Esophagus (tissue), 2 donors: ENCODE data around the gene RAB8B. TPM values are rescaled to one million over a fixed set of nuclear protein-coding genes. Genes with fewer than 3 reads are reported as not detected.

ENCODE experiments used
- H3K27ac ChIP-seq, 2 donors: one replicate each; pipeline ENCODE4 v1.5.1; 2013; ENCODE audit warnings: low read depth in 2 of 2, mild to moderate bottlenecking in 2 of 2, inconsistent platforms in 1 of 2, low read length in 1 of 2, moderate library complexity in 1 of 2
- H3K27me3 ChIP-seq, 2 donors: one replicate each; pipeline ENCODE4 v1.6.1; 2013; ENCODE audit warnings: low read length in 2 of 2, control low read depth in 1 of 2, mild to moderate bottlenecking in 1 of 2; ENCODE audit not compliant: insufficient read depth in 2 of 2, control insufficient read depth in 1 of 2
- H3K36me3 ChIP-seq, 2 donors: one replicate each; pipeline ENCODE4 v1.6.1; 2013; ENCODE audit warnings: low read length in 1 of 2; ENCODE audit not compliant: control insufficient read depth in 2 of 2, insufficient read depth in 2 of 2
- H3K4me1 ChIP-seq, 2 donors: one replicate each; pipeline ENCODE4 v1.6.1; 2013; ENCODE audit warnings: low read length in 1 of 2; ENCODE audit not compliant: control insufficient read depth in 2 of 2, insufficient read depth in 2 of 2
- H3K4me3 ChIP-seq, 2 donors: one replicate each; pipeline ENCODE4 v1.5.1; 2013; ENCODE audit warnings: low read length in 2 of 2, mild to moderate bottlenecking in 2 of 2, low read depth in 1 of 2, moderate library complexity in 1 of 2
- H3K9me3 ChIP-seq, 2 donors: one replicate each; pipeline ENCODE4 v1.6.1; 2013; ENCODE audit warnings: mild to moderate bottlenecking in 2 of 2, low read depth in 1 of 2, low read length in 1 of 2, moderate library complexity in 1 of 2; ENCODE audit not compliant: control insufficient read depth in 2 of 2, insufficient read depth in 1 of 2
- WGBS, 2 donors: extraction: QIAGEN DNeasy Blood & Tissue Kit; methylation state at CpG; one replicate each; pipeline ENCODE4 v1.1.7; 2013; 5-methylcytosine and 5-hydroxymethylcytosine counted together
- polyA plus RNA-seq, 2 donors: library from polyadenylated mRNA; stranded (reverse); fragments of 200-250 nt; gene quantifications; one replicate each; pipeline ENCODE4 v1.2.3, GENCODE V29; 2013
- donor health status: healthy with polysubstance abuse.
- donor health status: Bipolar disorder and iron deficiency.

Gene RAB8B
- polyA plus RNA-seq, 2 donors = 1.9 to 2.8 TPM

GRCh38 chr15:63180746-63181145 lies 8.7 kb upstream of the RAB8B start:
- Histone ChIP-seq H3K9me3 (no peaks in the 10 kb centered on the region), H3K27ac (no peak overlapping the region), H3K27me3 (no peaks in the 10 kb centered on the region), H3K4me3 (no peak overlapping the region), H3K36me3 (no peaks in the 10 kb centered on the region), H3K4me1 (peaks cover 0 to 2% of the 10 kb centered on the region in 2 donors)
- 98 to 99% methylated on average over 2 of the region's 2 CpGs for WGBS, 2 donors

- H3K4me1 ChIP-seq = peaks cover 0 to 2% of the 10 kb centered on the region in 2 donors
- H3K9me3 ChIP-seq = no peaks in the 10 kb centered on the region
- no peak overlapping the region for H3K27ac ChIP-seq
- no peaks in the 10 kb centered on the region for H3K36me3 ChIP-seq
- WGBS, 2 donors = 66 to 67% methylated on average over 2 of the region's 2 CpGs
- no peaks in the 10 kb centered on the region for H3K27me3 ChIP-seq
- no peak overlapping the region for H3K4me3 ChIP-seq
Observed at GRCh38 chr15:63181648-63182047, 7.8 kb upstream of the RAB8B start.

DNA sequence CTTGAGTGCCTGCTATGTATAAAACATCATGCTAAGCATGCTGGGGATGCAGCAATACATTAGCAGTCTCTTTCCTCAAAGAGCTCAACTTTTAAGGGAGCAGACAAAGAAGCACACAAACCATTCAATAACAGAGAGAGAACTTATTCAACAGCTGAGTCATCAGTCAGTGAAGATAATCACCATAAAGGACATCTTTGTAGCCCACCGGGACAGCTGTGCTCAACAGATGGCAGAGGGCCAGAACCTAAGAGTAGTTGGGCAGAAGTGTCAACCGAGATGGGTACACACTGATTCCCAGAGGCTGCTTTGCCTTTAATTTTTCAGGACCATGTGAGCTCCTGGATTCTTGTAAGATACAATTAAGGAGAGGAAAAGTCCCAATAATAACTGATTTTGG lies 4.2 kb upstream of the RAB8B start:
- H3K9me3 ChIP-seq = no peaks in the 10 kb centered on the region
- H3K27me3 ChIP-seq = no peaks in the 10 kb centered on the region
- WGBS, 2 donors = 56 to 65% methylated on average over 2 of the region's 2 CpGs
- no peaks in the 10 kb centered on the region for H3K36me3 ChIP-seq
- H3K4me3 ChIP-seq = no peak overlapping the region
- H3K4me1 ChIP-seq = peaks cover 0 to 3% of the 10 kb centered on the region in 2 donors
- H3K27ac ChIP-seq = no peak overlapping the region

GRCh38 chr15:63186065-63186464 lies 3.3 kb upstream of the RAB8B start:
- peaks cover 0 to 3% of the 10 kb centered on the region in 2 donors for H3K4me1 ChIP-seq
- 21 to 52% methylated on average over 2 of the region's 2 CpGs for WGBS, 2 donors
- H3K27ac ChIP-seq = no peak overlapping the region
- no peaks in the 10 kb centered on the region for H3K36me3 ChIP-seq
- H3K4me3 ChIP-seq = no peak overlapping the region
- no peaks in the 10 kb centered on the region for H3K9me3 ChIP-seq
- H3K27me3 ChIP-seq = no peaks in the 10 kb centered on the region

DNA sequence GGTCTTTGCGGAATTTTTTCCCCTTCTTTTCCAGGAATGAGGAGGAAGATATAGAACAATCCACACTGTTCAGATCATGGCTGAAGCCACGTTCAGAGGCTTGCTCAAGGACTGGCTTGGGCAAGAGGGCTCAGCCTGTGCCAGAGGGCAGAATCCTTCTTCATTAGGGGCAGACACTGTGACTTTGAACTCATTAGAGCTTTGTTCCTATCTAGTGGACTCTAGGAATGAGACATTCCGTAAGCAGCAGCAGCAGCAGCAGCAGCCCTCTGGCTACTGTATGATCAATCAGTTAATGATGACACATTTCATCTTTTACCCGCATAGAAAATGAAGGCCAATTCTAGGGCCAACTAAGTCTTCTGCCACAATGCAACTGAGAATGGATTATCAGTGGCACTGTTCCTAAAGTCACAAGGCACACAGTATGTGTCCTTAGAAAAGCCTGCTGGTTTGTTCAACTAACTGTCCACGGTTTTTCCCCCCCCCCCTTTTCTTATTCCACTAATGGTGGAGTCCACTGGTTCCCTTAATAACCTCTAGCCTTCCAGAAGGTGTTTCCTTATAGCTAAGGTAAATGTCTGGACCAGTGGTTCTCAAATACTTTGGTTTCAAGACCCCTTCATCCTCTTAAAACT lies 1.7 kb upstream of the RAB8B start:
- H3K27ac ChIP-seq = no peak overlapping the region
- no peaks in the 10 kb centered on the region for H3K36me3 ChIP-seq
- no peak overlapping the region for H3K4me3 ChIP-seq
- H3K4me1 ChIP-seq = peaks cover 0 to 3% of the 10 kb centered on the region in 2 donors
- no peaks in the 10 kb centered on the region for H3K27me3 ChIP-seq
- H3K9me3 ChIP-seq = no peaks in the 10 kb centered on the region
- 78 to 79% methylated on average over 5 of the region's 5 CpGs for WGBS, 2 donors

DNA sequence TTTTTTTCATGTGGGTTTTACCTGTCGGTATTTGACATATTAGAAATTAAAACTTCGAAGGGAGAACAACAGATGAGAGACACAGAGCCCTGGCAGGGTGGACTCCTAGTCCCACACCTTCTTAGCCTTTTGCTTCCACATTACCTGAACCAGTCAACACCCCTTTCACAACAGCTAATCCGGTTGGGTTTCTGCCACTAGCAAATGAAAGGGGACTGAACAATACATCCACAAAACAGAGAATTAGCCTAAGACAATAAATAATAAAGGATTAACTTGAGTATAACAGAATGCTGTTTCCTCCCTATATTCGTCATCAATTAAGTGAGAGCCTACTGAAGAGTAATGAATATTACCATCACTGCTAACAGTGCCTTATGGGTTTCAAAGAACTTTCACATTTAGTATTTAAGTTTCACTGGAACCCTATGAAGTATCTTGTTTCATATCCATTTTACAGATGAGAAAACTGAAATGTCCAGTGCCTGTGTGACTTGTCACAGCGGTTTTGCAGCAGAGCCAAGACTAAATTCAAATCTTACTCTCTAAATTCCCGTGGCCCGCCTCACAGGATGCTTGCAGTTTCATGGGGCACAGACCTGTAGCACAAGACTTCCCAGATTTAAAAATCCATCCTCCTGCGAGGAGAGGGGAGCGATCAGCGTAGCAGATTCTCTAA lies 1.0 kb upstream of the RAB8B start:
- H3K36me3 ChIP-seq = no peaks in the 10 kb centered on the region
- peak overlapping the region; percentile 45 to 89 for H3K4me3 ChIP-seq
- no peaks in the 10 kb centered on the region for H3K27me3 ChIP-seq
- peaks cover 0 to 3% of the 10 kb centered on the region in 2 donors for H3K4me1 ChIP-seq
- WGBS, 2 donors = 29 to 32% methylated on average over 10 of the region's 10 CpGs
- H3K27ac ChIP-seq = peak overlapping the region; percentile 60 to 87
- H3K9me3 ChIP-seq = no peaks in the 10 kb centered on the region

DNA sequence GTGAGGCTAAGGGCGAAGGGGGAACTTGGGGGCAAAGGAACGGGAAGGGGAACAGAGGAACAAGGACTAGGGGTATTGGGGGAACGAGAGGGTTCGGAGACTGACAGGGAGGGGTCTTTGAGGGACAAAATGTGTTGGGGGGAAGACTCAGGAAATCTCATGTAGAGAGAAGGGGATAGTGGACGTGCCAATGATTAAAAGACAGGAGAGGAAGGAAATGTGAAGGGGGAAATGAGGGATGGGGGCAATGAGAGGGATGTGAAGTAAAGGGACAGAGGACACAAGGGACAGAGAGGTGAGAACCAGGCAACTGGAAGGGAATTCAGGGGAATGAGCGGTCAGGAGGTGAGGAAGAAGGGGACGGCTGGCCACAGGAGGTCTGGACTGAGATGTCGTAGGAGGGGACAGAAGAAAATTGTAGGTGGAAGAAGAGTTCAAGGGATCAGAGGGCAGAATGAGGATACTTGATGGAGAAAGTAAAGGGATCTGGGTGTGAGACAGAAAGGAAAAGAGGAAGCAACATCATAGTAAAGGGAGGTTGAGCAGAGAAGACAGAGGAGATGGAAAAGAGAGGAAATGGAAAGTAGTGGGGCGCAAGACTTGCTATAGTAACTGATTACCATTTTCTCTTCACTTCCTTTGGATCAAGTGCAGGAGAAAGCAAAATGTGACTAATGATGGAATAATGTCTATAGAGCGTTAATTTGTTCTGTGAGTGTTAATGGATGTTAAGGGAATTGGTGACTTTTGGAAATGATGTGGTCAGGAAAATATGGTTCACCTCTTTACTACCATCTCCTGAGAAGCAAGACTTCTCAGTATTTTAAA lies 749 bp downstream of the RAB8B start:
- Histone ChIP-seq H3K4me3 (peak overlapping the region; percentile 71 to 89), H3K9me3 (no peaks in the 10 kb centered on the region), H3K36me3 (no peaks in the 10 kb centered on the region), H3K27me3 (no peaks in the 10 kb centered on the region), H3K27ac (peak overlapping the region; percentile 82 to 87), H3K4me1 (peaks cover 0 to 3% of the 10 kb centered on the region in 2 donors)
- WGBS, 2 donors = 6 to 9% methylated on average over 10 of the region's 10 CpGs

DNA sequence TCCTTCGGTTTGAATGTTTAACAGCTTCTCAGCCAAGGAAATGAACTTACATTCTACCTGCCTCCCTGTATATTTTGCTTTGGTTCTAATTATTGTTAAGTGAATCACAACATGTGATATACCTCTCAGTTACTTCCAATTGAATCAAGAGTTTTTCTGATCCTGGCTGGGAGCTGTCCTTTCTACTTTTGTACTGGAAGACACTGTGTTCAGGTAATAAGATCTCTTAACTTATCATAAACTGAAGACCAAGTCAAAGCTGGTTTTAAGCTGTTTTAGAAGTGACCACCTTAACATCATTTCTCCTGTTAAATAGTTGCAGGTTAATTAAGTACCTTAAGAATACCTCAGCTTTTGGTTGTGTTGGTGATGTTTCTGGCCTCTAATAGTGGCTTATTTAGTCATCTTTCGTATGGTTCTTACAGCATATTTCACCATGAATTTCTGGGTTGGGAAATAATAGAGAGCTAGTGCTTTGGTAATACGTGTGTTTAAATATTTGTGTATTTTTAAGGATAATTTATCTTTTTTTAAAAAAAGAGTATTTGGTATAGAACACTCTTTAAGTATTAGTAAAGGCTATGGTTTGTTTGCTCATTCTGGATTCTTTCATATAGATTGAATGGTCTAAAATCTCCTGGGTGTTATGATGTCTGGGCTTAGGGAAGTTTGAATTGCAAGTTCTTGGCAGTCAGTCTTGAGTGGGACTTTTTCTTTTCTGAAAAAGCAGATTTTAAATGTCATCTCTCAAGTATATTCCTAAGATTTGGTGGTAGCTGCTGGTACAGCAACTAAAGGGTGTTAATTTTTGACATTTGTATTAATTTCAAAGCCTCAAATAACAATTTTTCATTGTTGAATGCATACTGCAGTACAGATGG lies 1.6 kb downstream of the RAB8B start:
- Histone ChIP-seq H3K4me1 (peaks cover 0 to 3% of the 10 kb centered on the region in 2 donors), H3K9me3 (no peaks in the 10 kb centered on the region), H3K36me3 (no peaks in the 10 kb centered on the region), H3K4me3 (peak overlapping the region in 1 of 2 donors; percentile 89), H3K27ac (no peak overlapping the region), H3K27me3 (no peaks in the 10 kb centered on the region)
- 50 to 55% methylated on average over 3 of the region's 3 CpGs for WGBS, 2 donors
